ENCODE results near the gene ATP8A2. TPM values are rescaled to one million over a fixed set of nuclear protein-coding genes. Genes with fewer than 3 reads are reported as not detected.

ATP8A2 gene
- total RNA-seq, 2 experiments from 2014 or later = 0.92 to 0.94 TPM

GRCh38 chr13:25973085-25973484, 601.3 kb downstream of the ATP8A2 start:
- DNase-seq (no peak), ATAC-seq (no peak)
- no peaks in the 10 kb centered on the region for H3K36me3 Mint-ChIP-seq (ENCODE audit: low read depth)
- peak overlapping the region; percentile 21 for H3K27ac Mint-ChIP-seq
- intact Hi-C loops (cut with micrococcal nuclease) = no loop called here
- H3K27me3 Mint-ChIP-seq = no peaks in the 10 kb centered on the region
- ChIA-PET CTCF (no interaction called here), POLR2A (no interaction called here)
- H3K4me3 Mint-ChIP-seq = no peak overlapping the region
- no peaks in the 10 kb centered on the region for H3K9me3 Mint-ChIP-seq
- no peak for TF ChIP-seq CTCF (IDR thresholded peaks at IDR 0.05)
- H3K4me1 Mint-ChIP-seq (ENCODE audit: low read depth) = peaks cover 48% of the 10 kb centered on the region

GRCh38 chr13:25973576-25973975, 601.8 kb downstream of the ATP8A2 start:
- H3K4me3 Mint-ChIP-seq = no peak overlapping the region
- no peaks in the 10 kb centered on the region for H3K9me3 Mint-ChIP-seq
- no peaks in the 10 kb centered on the region for H3K36me3 Mint-ChIP-seq (ENCODE audit: low read depth)
- peak; percentile 35 for ATAC-seq
- intact Hi-C loops (cut with micrococcal nuclease) = no loop called here
- H3K4me1 Mint-ChIP-seq (ENCODE audit: low read depth) = peaks cover 48% of the 10 kb centered on the region
- H3K27me3 Mint-ChIP-seq = no peaks in the 10 kb centered on the region
- TF ChIP-seq CTCF (IDR thresholded peaks at IDR 0.05) = no peak
- DNase-seq = peak; percentile 13
- POLR2A ChIA-PET = no interaction called here
- CTCF ChIA-PET = no interaction called here
- peak overlapping the region; percentile 21 for H3K27ac Mint-ChIP-seq

- Mint-ChIP-seq H3K4me3 (no peak overlapping the region), H3K4me1 (ENCODE audit: low read depth) (peaks cover 33% of the 10 kb centered on the region), H3K27me3 (no peaks in the 10 kb centered on the region), H3K9me3 (no peaks in the 10 kb centered on the region), H3K36me3 (ENCODE audit: low read depth) (no peaks in the 10 kb centered on the region), H3K27ac (no peak overlapping the region)
- no peak for TF ChIP-seq CTCF (IDR thresholded peaks at IDR 0.05)
- ChIA-PET CTCF (no interaction called here), POLR2A (no interaction called here)
- ATAC-seq (no peak), DNase-seq (peak; percentile 4)
- intact Hi-C loops (cut with micrococcal nuclease) = no loop called here
These were observed 605.4 kb downstream of the ATP8A2 start for GRCh38 chr13:25977216-25977615.

- ChIA-PET POLR2A (no interaction called here), CTCF (no interaction called here)
- Mint-ChIP-seq H3K4me1 (ENCODE audit: low read depth) (peaks cover 29% of the 10 kb centered on the region), H3K27ac (no peak overlapping the region), H3K4me3 (no peak overlapping the region), H3K36me3 (ENCODE audit: low read depth) (no peaks in the 10 kb centered on the region), H3K9me3 (no peaks in the 10 kb centered on the region), H3K27me3 (no peaks in the 10 kb centered on the region)
- no peak for DNase-seq
- no peak for ATAC-seq
- TF ChIP-seq CTCF (IDR thresholded peaks at IDR 0.05) = no peak
- intact Hi-C loops (cut with micrococcal nuclease) = no loop called here
These were observed 605.9 kb downstream of the ATP8A2 start for GRCh38 chr13:25977671-25978070.

GRCh38 chr13:25978961-25979360, 607.2 kb downstream of the ATP8A2 start:
- Mint-ChIP-seq H3K4me1 (ENCODE audit: low read depth) (peaks cover 19% of the 10 kb centered on the region), H3K27ac (no peak overlapping the region), H3K36me3 (ENCODE audit: low read depth) (no peaks in the 10 kb centered on the region), H3K4me3 (no peak overlapping the region), H3K27me3 (no peaks in the 10 kb centered on the region), H3K9me3 (no peaks in the 10 kb centered on the region)
- ATAC-seq (no peak), DNase-seq (no peak)
- no peak for TF ChIP-seq CTCF (IDR thresholded peaks at IDR 0.05)
- ChIA-PET POLR2A (no interaction called here), CTCF (no interaction called here)
- intact Hi-C loops (cut with micrococcal nuclease) = no loop called here
